Adipocyte (in vitro differentiated cells): ENCODE measurements around the gene RALGPS1.

ENCODE experiments used
- DNase-seq: peaks from one replicate; pipeline ENCODE4 v3.0.0-alpha.2; 2015; ENCODE audit warnings: low read depth
- H3K27me3 ChIP-seq: replicated peaks from 2 replicates; pipeline ENCODE4 v1.7.0; 2013; ENCODE audit warnings: mild to moderate bottlenecking, low read length, moderate library complexity; ENCODE audit not compliant: control insufficient read depth, insufficient read depth
- H3K36me3 ChIP-seq: 2 replicates; pipeline ENCODE4 v1.7.0; 2013; ENCODE audit warnings: low read length, mild to moderate bottlenecking, moderate library complexity; ENCODE audit not compliant: control insufficient read depth, insufficient read depth, severe bottlenecking
- H3K4me1 ChIP-seq: 2 replicates; pipeline ENCODE4 v1.7.0; 2013; ENCODE audit warnings: mild to moderate bottlenecking, low read length, moderate library complexity; ENCODE audit not compliant: control insufficient read depth, insufficient read depth
- H3K4me3 ChIP-seq: 2 replicates; pipeline ENCODE4 v1.7.0; 2013; ENCODE audit warnings: mild to moderate bottlenecking, low read length, moderate library complexity
- H3K9ac ChIP-seq: 2 replicates; pipeline ENCODE4 v1.7.0; 2013; ENCODE audit warnings: mild to moderate bottlenecking, low read length, moderate library complexity
- H3K9me3 ChIP-seq: 2 replicates; pipeline ENCODE4 v1.7.0; 2013; ENCODE audit warnings: mild to moderate bottlenecking, low read length, moderate library complexity; ENCODE audit not compliant: control insufficient read depth

The RALGPS1 gene

GRCh38 chr9:126957687-126958053 is 43.1 kb downstream of the RALGPS1 start:
- Histone ChIP-seq H3K9ac (no peak overlapping the region), H3K27me3 (peaks cover 14% of the 10 kb centered on the region), H3K9me3 (no peaks in the 10 kb centered on the region), H3K4me1 (peaks cover 9% of the 10 kb centered on the region), H3K4me3 (no peak overlapping the region), H3K36me3 (no peaks in the 10 kb centered on the region)
- DNase-seq = peak; percentile 50

- no peak for DNase-seq
- H3K9me3 ChIP-seq = no peaks in the 10 kb centered on the region
- no peak overlapping the region for H3K4me3 ChIP-seq
- no peak overlapping the region for H3K9ac ChIP-seq
- H3K4me1 ChIP-seq = peaks cover 9% of the 10 kb centered on the region
- no peaks in the 10 kb centered on the region for H3K36me3 ChIP-seq
- H3K27me3 ChIP-seq = peaks cover 10% of the 10 kb centered on the region
Observed at GRCh38 chr9:126959336-126959735, 44.8 kb downstream of the RALGPS1 start.

GRCh38 chr9:126959917-126960316 is 45.3 kb downstream of the RALGPS1 start:
- Histone ChIP-seq H3K36me3 (no peaks in the 10 kb centered on the region), H3K9me3 (no peaks in the 10 kb centered on the region), H3K4me1 (peaks cover 11% of the 10 kb centered on the region), H3K27me3 (peaks cover 10% of the 10 kb centered on the region), H3K9ac (no peak overlapping the region), H3K4me3 (no peak overlapping the region)
- DNase-seq = no peak

- Histone ChIP-seq H3K9ac (no peak overlapping the region), H3K4me3 (no peak overlapping the region), H3K36me3 (no peaks in the 10 kb centered on the region), H3K27me3 (peaks cover 10% of the 10 kb centered on the region), H3K9me3 (no peaks in the 10 kb centered on the region), H3K4me1 (peaks cover 14% of the 10 kb centered on the region)
- no peak for DNase-seq
Observed at GRCh38 chr9:126962336-126962735, 47.8 kb downstream of the RALGPS1 start.

GRCh38 chr9:126965077-126965476 is 50.5 kb downstream of the RALGPS1 start:
- Histone ChIP-seq H3K27me3 (peaks cover 10% of the 10 kb centered on the region), H3K9ac (peak overlapping the region; percentile 31), H3K4me1 (peaks cover 9% of the 10 kb centered on the region), H3K36me3 (no peaks in the 10 kb centered on the region), H3K4me3 (no peak overlapping the region), H3K9me3 (no peaks in the 10 kb centered on the region)
- DNase-seq = no peak

- Histone ChIP-seq H3K9me3 (no peaks in the 10 kb centered on the region), H3K4me3 (peak overlapping the region; percentile 21), H3K4me1 (peaks cover 9% of the 10 kb centered on the region), H3K27me3 (peaks cover 6% of the 10 kb centered on the region), H3K36me3 (no peaks in the 10 kb centered on the region), H3K9ac (peak overlapping the region; percentile 31)
- DNase-seq = peak; percentile 81
Observed at GRCh38 chr9:126965541-126966428, 51.2 kb downstream of the RALGPS1 start.

GRCh38 chr9:126971261-126971660 is 56.7 kb downstream of the RALGPS1 start:
- Histone ChIP-seq H3K9ac (no peak overlapping the region), H3K4me3 (no peak overlapping the region), H3K36me3 (no peaks in the 10 kb centered on the region), H3K4me1 (no peaks in the 10 kb centered on the region), H3K27me3 (no peaks in the 10 kb centered on the region), H3K9me3 (no peaks in the 10 kb centered on the region)
- no peak for DNase-seq

- H3K36me3 ChIP-seq = no peaks in the 10 kb centered on the region
- no peak for DNase-seq
Observed at GRCh38 chr9:126973651-126974529, 59.3 kb downstream of the RALGPS1 start.

GRCh38 chr9:126974594-126974993 is 60.0 kb downstream of the RALGPS1 start:
- no peaks in the 10 kb centered on the region for H3K4me1 ChIP-seq
- no peak for DNase-seq
- no peaks in the 10 kb centered on the region for H3K36me3 ChIP-seq
- no peaks in the 10 kb centered on the region for H3K9me3 ChIP-seq
- no peaks in the 10 kb centered on the region for H3K27me3 ChIP-seq
- H3K9ac ChIP-seq = no peak overlapping the region
- no peak overlapping the region for H3K4me3 ChIP-seq

More at GRCh38 chr9:126973651-126974529, 59.3 kb downstream of the RALGPS1 start:
- Histone ChIP-seq H3K9ac (no peak overlapping the region), H3K4me3 (no peak overlapping the region), H3K27me3 (no peaks in the 10 kb centered on the region), H3K4me1 (no peaks in the 10 kb centered on the region), H3K9me3 (no peaks in the 10 kb centered on the region)

- no peaks in the 10 kb centered on the region for H3K36me3 ChIP-seq
- no peak for DNase-seq
- no peaks in the 10 kb centered on the region for H3K27me3 ChIP-seq
- H3K4me3 ChIP-seq = no peak overlapping the region
- no peaks in the 10 kb centered on the region for H3K4me1 ChIP-seq
- H3K9ac ChIP-seq = no peak overlapping the region
- H3K9me3 ChIP-seq = no peaks in the 10 kb centered on the region
Observed at GRCh38 chr9:126975327-126976220, 61.0 kb downstream of the RALGPS1 start.
